Testis (tissue), 3 donors: ENCODE data around the gene EVC. TPM values are rescaled to one million over a fixed set of nuclear protein-coding genes. Genes with fewer than 3 reads are reported as not detected.

Experiments
- DNase-seq: peaks from one replicate; pipeline ENCODE4 v3.0.0-alpha.2; 2019
- H3K27ac ChIP-seq, 2 donors: fragments of 200-600 bp; sonication (generic); one replicate each; pipeline ENCODE4 v1.5.1; 2019
- H3K27me3 ChIP-seq: fragments of 200-600 bp; sonication (generic); one replicate; pipeline ENCODE4 v1.5.1; 2019
- H3K36me3 ChIP-seq: fragments of 200-600 bp; sonication (generic); one replicate; pipeline ENCODE4 v1.5.1; 2017; ENCODE audit warnings: low read depth; ENCODE audit errors: missing control alignments
- H3K4me1 ChIP-seq: fragments of 200-600 bp; sonication (generic); one replicate; pipeline ENCODE4 v1.5.1; 2019
- H3K4me3 ChIP-seq, 2 donors: fragments of 200-600 bp; sonication (generic); one replicate each; pipeline ENCODE4 v1.5.1; 2017 to 2019
- H3K9me3 ChIP-seq: fragments of 200-600 bp; sonication (generic); one replicate; pipeline ENCODE4 v1.5.1; 2017
- POLR2A ChIP-seq: fragments of 450-650 bp; IDR thresholded peaks from one replicate; pipeline ENCODE4 v1.6.1; 2017; ENCODE audit warnings: antibody characterized with exemption, mild to moderate bottlenecking, moderate library complexity
- WGBS, 2 donors: methylation state at CpG; one replicate each; pipeline ENCODE4 v1.1.5; 2018; 5-methylcytosine and 5-hydroxymethylcytosine counted together
- intact Hi-C: fragments of 100-400 bp; cut with DNase I; formaldehyde crosslinking; loops from one replicate; pipeline ENCODE4 v1.15.1; 2023; ENCODE audit warnings: low total_unique reads
- polyA plus RNA-seq: library from polyadenylated mRNA; stranded (reverse); fragments of 350-450 nt; fragmentation: Illumina TruSeq; extraction: RNeasy Lipid Tissue Mini Kit (QIAGEN cat#74804); gene quantifications from one replicate; pipeline ENCODE4 v1.2.3, GENCODE V29; 2014; ENCODE audit warnings: low read depth, low replicate concordance; ENCODE audit not compliant: insufficient read depth
- total RNA-seq, 2 donors: library from RNA; depleted of rRNA; stranded (reverse); fragments of >200 nt; gene quantifications; one replicate each; pipeline ENCODE4 v1.2.3, GENCODE V29; 2016
- TF ChIP-seq, protein P1 (sequence below), 3 experiments: fragments of 450-650 bp in 2 of 3; fragments of 200-600 bp in 1 of 3; sonication (generic) in 1 of 3; IDR thresholded peaks; one replicate each; pipeline ENCODE4 v1.5.1; 2016 to 2019; ENCODE audit warnings: antibody characterized with exemption in 3 of 3, mild to moderate bottlenecking in 2 of 3, moderate library complexity in 1 of 3

EVC gene
- total and polyA plus RNA-seq, 3 donors from 2014 or later = 9.0 to 39.6 (median 33.4) TPM

DNA sequence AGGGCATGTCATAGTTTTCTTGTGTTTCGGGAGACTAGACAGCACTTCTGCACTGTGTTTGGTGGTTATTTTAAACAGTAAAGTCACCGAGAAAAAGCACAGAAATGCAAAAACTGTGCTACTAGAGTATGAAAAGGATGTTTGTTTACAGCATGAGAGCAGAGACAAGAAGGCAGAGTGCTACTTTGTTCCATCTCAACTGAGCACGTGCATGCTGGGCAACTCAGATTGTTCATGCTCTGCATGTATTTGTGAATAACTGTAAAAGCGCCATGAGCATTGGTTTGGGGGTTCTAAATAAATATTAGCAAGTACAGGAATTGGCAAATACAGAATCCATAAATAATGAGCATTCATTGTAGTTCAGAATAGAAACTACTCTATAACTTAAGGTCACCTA is 7.4 kb downstream of the EVC start:
- H3K9me3 ChIP-seq = no peaks in the 10 kb centered on the region
- WGBS, 2 donors = 55 to 61% methylated on average over 4 of the region's 4 CpGs
- TF ChIP-seq, protein P1, sequence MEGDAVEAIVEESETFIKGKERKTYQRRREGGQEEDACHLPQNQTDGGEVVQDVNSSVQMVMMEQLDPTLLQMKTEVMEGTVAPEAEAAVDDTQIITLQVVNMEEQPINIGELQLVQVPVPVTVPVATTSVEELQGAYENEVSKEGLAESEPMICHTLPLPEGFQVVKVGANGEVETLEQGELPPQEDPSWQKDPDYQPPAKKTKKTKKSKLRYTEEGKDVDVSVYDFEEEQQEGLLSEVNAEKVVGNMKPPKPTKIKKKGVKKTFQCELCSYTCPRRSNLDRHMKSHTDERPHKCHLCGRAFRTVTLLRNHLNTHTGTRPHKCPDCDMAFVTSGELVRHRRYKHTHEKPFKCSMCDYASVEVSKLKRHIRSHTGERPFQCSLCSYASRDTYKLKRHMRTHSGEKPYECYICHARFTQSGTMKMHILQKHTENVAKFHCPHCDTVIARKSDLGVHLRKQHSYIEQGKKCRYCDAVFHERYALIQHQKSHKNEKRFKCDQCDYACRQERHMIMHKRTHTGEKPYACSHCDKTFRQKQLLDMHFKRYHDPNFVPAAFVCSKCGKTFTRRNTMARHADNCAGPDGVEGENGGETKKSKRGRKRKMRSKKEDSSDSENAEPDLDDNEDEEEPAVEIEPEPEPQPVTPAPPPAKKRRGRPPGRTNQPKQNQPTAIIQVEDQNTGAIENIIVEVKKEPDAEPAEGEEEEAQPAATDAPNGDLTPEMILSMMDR (IDR thresholded peaks at IDR 0.05) = no peak
- TF ChIP-seq POLR2A = no peak
- intact Hi-C loops = no loop called here
- H3K27ac ChIP-seq = peak overlapping the region in 1 of 2 donors; percentile 35
- H3K27me3 ChIP-seq = no peaks in the 10 kb centered on the region
- H3K36me3 ChIP-seq = no peaks in the 10 kb centered on the region
- H3K4me3 ChIP-seq = no peak overlapping the region
- peaks cover 3% of the 10 kb centered on the region for H3K4me1 ChIP-seq
- peak; percentile 53 for DNase-seq

GRCh38 chr4:5719350-5720055 is 8.5 kb downstream of the EVC start:
- no peak for DNase-seq
- H3K27me3 ChIP-seq = no peaks in the 10 kb centered on the region

DNA sequence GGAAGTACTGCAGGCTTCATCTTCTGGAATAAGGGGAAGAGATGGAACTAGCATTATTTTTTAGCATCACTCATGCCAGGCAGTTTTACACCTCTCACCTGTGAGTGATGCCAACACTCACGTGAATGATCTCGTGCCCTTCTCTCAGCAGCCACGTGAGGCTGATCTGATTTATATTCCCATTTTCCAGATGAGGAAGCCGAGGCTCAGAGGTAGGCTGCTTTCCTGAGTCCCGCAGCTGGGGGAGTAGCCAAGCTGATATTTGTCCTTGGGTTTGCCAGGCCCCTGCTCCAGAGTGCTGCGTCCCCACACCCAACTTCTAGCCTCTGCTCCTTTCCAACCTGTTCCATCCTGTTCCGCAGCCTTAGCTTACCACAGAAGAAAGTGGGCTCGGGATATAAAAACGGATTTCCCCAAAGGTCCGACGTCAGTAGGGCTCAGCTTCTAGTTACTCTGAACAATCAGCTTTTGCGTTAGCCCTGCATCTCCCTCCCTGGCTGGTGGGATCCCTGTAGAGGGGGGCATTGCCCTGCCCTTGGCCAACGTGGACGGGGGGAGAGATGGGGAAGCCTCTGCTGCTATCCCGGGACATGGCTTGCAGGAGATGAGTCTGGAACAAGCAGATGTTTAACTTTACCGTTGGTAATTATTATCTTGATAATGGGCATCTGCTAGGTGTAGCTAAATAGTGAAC is 9.3 kb downstream of the EVC start:
- Histone ChIP-seq H3K4me3 (no peak overlapping the region), H3K27ac (no peak overlapping the region), H3K4me1 (peaks cover 3% of the 10 kb centered on the region), H3K27me3 (no peaks in the 10 kb centered on the region), H3K9me3 (no peaks in the 10 kb centered on the region), H3K36me3 (no peaks in the 10 kb centered on the region)
- DNase-seq = no peak
- TF ChIP-seq, protein P1 (IDR thresholded peaks at IDR 0.05) = no peak
- TF ChIP-seq POLR2A = no peak
- 86 to 88% methylated on average over 16 of the region's 16 CpGs for WGBS, 2 donors
- intact Hi-C loops = no loop called here

More at GRCh38 chr4:5719350-5720055, 8.5 kb downstream of the EVC start:
- intact Hi-C loops = no loop called here
- 82 to 83% methylated on average over 7 of the region's 7 CpGs for WGBS, 2 donors
- H3K36me3 ChIP-seq = no peaks in the 10 kb centered on the region
- no peak overlapping the region for H3K27ac ChIP-seq
- H3K4me3 ChIP-seq = no peak overlapping the region
- H3K4me1 ChIP-seq = peaks cover 3% of the 10 kb centered on the region
- H3K9me3 ChIP-seq = no peaks in the 10 kb centered on the region
- TF ChIP-seq, protein P1 (IDR thresholded peaks at IDR 0.05) = no peak
- TF ChIP-seq POLR2A = no peak

DNA sequence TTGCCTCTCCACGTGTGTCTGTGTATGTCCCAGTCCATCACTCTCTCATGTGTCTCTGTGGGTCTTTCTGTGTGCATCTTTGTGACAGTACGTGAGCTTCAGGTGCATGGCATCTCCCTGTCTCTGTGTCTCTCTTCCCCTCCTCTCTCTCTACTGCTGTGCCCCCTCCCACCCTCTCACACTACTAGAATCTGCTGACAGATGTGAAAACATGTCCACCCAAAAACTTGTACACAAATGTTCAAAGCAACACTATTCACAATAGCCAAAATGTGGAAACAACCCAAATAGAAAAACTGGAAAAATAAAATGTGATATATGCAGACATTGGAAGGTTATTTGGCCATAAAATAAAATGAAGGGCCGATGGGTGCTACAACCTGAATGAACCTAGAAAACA is 10.0 kb downstream of the EVC start:
- WGBS, 2 donors = 88 to 95% methylated on average over 3 of the region's 3 CpGs
- intact Hi-C loops = no loop called here

More for the DNA sequence above, 10.0 kb downstream of the EVC start:
- Histone ChIP-seq H3K27me3 (no peaks in the 10 kb centered on the region), H3K4me3 (no peak overlapping the region), H3K36me3 (no peaks in the 10 kb centered on the region), H3K9me3 (no peaks in the 10 kb centered on the region), H3K4me1 (peaks cover 3% of the 10 kb centered on the region), H3K27ac (no peak overlapping the region)
- no peak for DNase-seq
- TF ChIP-seq, protein P1 (IDR thresholded peaks at IDR 0.05) = no peak
- no peak for TF ChIP-seq POLR2A
